Esophagus muscularis mucosa (tissue), 4 donors: ENCODE measurements around the gene RNF213. TPM values are rescaled to one million over a fixed set of nuclear protein-coding genes. Genes with fewer than 3 reads are reported as not detected.

ENCODE experiments used
- DNase-seq: peaks from one replicate; pipeline ENCODE4 v3.0.0-alpha.2; 2017; ENCODE audit errors: extremely low spot score
- H3K27ac ChIP-seq, 4 donors: fragments of 200-600 bp; sonication (generic); replicated peaks in 1 of 4; 1 replicate in 3 of 4; 2 replicates in 1 of 4; pipeline ENCODE4 v1.5.1; 2016 to 2019; ENCODE audit warnings: mild to moderate bottlenecking in 1 of 4
- H3K27me3 ChIP-seq, 4 donors: fragments of 200-600 bp; sonication (generic); one replicate each; pipeline versions ENCODE4 v1.5.1 to v1.6.0; 2016 to 2019
- H3K36me3 ChIP-seq, 4 donors: fragments of 200-600 bp; sonication (generic); one replicate each; pipeline ENCODE4 v1.5.1; 2016 to 2019
- H3K4me1 ChIP-seq, 4 donors: fragments of 200-600 bp; sonication (generic); one replicate each; pipeline ENCODE4 v1.5.1; 2016 to 2019
- H3K4me3 ChIP-seq, 4 donors: fragments of 200-600 bp; sonication (generic); 1 replicate in 2 of 4; 2 replicates in 2 of 4; pipeline ENCODE4 v1.5.1; 2016 to 2019; ENCODE audit warnings: mild to moderate bottlenecking in 4 of 4, moderate library complexity in 1 of 4
- H3K9me3 ChIP-seq, 4 donors: fragments of 200-600 bp; sonication (generic); 1 replicate in 3 of 4; 2 replicates in 1 of 4; pipeline ENCODE4 v1.5.1; 2016 to 2019
- EP300 ChIP-seq: sonication (generic); formaldehyde crosslinking; IDR thresholded peaks from one replicate; pipeline ENCODE4 v1.6.1; 2017; ENCODE audit warnings: antibody characterized with exemption
- POLR2A ChIP-seq: fragments of 450-650 bp; IDR thresholded peaks from one replicate; pipeline ENCODE4 v1.6.1; 2017; ENCODE audit warnings: antibody characterized with exemption, moderate library complexity, mild to moderate bottlenecking, low read depth
- POLR2AphosphoS5 ChIP-seq, 2 donors: sonication (generic); formaldehyde crosslinking; IDR thresholded peaks; one replicate each; pipeline ENCODE4 v1.6.1; 2017; ENCODE audit warnings: antibody characterized with exemption in 2 of 2
- WGBS: methylation state at CpG from one replicate; pipeline ENCODE4 v1.1.5; 2018; 5-methylcytosine and 5-hydroxymethylcytosine counted together
- intact Hi-C: fragments of 100-400 bp; cut with DNase I; formaldehyde crosslinking; loops from one replicate; pipeline ENCODE4 v1.15.1; 2023
- total RNA-seq, 4 donors: library from RNA; depleted of rRNA; stranded (reverse); fragments of >200 nt; gene quantifications; one replicate each; pipeline versions ENCODE4 v1.1.0 to v1.2.1, GENCODE V29; 2016
- TF ChIP-seq, protein P1 (sequence below), 3 experiments: fragments of 200-600 bp in 2 of 3; fragments of 450-650 bp in 1 of 3; sonication (generic) in 2 of 3; IDR thresholded peaks; one replicate each; pipeline ENCODE4 v1.5.1; 2017 to 2019; ENCODE audit warnings: antibody characterized with exemption in 3 of 3, mild to moderate bottlenecking in 2 of 3, moderate library complexity in 1 of 3

RNF213 gene
- total RNA-seq, 4 donors from 2014 or later, result 55.8 to 85.7 (median 75.9) TPM

DNA sequence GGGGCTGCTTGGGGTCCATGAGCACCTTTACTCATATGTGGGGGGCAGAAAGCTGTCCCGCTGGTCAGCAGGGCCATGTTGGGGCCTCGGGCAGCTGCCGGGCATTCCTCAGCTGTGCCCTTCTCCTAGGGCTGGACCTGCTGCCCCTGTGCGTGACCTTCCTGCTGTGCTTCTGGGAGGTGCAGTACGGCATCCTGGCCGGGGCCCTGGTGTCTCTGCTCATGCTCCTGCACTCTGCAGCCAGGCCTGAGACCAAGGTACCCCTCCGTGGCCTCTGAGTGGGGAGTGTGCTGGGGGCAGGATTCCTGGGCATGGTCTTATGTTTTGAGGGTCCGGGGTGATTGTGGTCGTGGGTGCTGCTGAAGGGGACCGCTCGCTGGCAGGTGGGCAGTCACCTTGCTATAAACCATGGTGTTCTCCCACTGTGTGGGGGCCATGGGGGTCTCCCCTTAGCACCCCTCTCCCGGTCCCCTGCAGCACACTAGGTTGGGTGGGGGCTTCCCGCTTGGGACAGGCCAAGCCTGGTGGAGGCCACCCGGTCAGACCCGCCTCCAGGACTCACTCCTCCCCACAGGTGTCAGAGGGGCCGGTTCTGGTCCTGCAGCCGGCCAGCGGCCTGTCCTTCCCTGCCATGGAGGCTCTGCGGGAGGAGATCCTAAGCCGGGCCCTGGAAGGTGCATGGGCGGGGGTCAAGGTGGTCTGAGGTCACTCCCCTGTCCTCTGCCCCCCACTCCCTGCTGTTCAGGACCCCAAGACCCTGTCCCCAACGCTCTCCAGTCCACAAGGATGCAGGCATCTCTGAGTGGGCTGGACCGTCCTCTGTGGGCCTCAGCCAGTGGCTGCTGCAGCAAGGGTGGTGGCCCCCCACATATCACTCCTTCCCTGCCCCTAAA, 12.4 kb upstream of the RNF213 start:
- no peak for DNase-seq
- intact Hi-C loops, result no loop called here
- no peaks in the 10 kb centered on the region for H3K9me3 ChIP-seq
- WGBS, result 97% methylated on average over 5 of the region's 23 CpGs
- no peaks in the 10 kb centered on the region for H3K4me1 ChIP-seq
- no peak overlapping the region for H3K4me3 ChIP-seq
- TF ChIP-seq EP300, result no peak
- no peak for TF ChIP-seq POLR2AphosphoS5 (IDR thresholded peaks at IDR 0.05)
- TF ChIP-seq, protein P1, sequence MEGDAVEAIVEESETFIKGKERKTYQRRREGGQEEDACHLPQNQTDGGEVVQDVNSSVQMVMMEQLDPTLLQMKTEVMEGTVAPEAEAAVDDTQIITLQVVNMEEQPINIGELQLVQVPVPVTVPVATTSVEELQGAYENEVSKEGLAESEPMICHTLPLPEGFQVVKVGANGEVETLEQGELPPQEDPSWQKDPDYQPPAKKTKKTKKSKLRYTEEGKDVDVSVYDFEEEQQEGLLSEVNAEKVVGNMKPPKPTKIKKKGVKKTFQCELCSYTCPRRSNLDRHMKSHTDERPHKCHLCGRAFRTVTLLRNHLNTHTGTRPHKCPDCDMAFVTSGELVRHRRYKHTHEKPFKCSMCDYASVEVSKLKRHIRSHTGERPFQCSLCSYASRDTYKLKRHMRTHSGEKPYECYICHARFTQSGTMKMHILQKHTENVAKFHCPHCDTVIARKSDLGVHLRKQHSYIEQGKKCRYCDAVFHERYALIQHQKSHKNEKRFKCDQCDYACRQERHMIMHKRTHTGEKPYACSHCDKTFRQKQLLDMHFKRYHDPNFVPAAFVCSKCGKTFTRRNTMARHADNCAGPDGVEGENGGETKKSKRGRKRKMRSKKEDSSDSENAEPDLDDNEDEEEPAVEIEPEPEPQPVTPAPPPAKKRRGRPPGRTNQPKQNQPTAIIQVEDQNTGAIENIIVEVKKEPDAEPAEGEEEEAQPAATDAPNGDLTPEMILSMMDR (IDR thresholded peaks at IDR 0.05), result no peak
- no peak for TF ChIP-seq POLR2A
- H3K27me3 ChIP-seq, result no peaks in the 10 kb centered on the region
- peaks cover 28 to 100% (median 67%) of the 10 kb centered on the region in 4 donors for H3K36me3 ChIP-seq
- no peak overlapping the region for H3K27ac ChIP-seq

DNA sequence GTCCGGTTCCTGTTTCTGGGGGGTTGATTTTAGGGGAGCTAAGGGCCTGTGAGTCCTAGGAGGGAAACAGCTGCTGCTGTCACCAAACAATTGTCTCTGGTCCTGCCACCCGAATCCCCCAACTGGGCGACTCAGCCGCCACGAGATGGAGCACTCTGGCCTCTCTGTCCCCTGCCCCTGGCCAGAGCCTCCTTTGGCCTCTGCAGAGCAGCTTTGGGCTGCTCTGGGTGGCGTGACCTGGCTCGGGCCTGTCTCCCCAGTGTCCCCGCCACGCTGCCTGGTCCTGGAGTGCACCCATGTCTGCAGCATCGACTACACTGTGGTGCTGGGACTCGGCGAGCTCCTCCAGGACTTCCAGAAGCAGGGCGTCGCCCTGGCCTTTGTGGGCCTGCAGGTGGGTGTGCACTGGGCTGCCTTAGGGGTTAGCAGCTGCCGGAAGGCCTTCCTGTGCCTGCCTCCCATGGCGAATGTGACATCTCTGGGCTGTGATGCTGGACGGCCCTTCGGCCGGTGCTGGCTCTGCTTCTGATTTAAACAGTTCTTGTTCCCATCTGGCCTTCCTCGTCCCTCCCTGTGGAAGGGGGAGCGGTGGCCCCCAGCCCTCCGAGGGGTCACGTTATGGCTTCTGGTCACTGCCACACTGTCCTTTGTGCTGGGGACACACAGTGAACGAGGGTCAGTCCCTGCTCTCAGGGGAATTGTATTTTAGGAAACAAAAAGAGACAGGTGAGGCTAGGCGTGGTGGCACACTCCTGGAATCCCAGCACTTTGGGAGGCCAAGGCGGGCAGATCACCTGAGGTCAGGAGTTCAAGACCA, 11.6 kb upstream of the RNF213 start:
- Histone ChIP-seq H3K9me3 (no peaks in the 10 kb centered on the region), H3K27me3 (no peaks in the 10 kb centered on the region), H3K27ac (no peak overlapping the region), H3K4me3 (no peak overlapping the region), H3K36me3 (peaks cover 23 to 99% (median 71%) of the 10 kb centered on the region in 4 donors), H3K4me1 (no peaks in the 10 kb centered on the region)
- no peak for DNase-seq
- 93% methylated on average over 20 of the region's 26 CpGs for WGBS
- intact Hi-C loops, result no loop called here
- TF ChIP-seq EP300 (no peak), POLR2A (no peak), POLR2AphosphoS5 (IDR thresholded peaks at IDR 0.05) (no peak)
- TF ChIP-seq, protein P1 (IDR thresholded peaks at IDR 0.05), result no peak

DNA sequence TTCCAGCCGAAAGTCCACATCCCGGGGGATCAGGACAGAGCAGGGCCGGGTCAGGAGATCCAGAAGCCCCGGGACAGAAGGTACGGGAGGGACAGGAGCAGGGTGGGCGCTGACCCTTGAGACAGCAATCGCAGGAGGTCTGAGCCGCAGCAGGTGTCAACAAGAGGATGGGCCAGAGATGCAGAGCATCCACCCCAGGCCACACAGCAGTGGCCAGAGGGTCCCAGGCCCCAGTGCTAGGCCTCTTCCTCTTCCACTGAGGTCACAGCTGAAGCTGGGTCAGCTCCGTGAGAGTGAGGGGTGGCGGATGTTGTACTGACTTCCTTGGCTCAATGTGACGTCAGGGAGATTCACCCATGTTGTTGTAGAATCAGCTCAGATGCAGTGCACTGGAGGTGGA, 8.7 kb upstream of the RNF213 start:
- H3K27me3 ChIP-seq, result no peaks in the 10 kb centered on the region
- H3K4me1 ChIP-seq, result peaks cover 0 to 14% (median 13%) of the 10 kb centered on the region in 4 donors
- no peaks in the 10 kb centered on the region for H3K9me3 ChIP-seq
- intact Hi-C loops, result no loop called here
- TF ChIP-seq POLR2AphosphoS5 (IDR thresholded peaks at IDR 0.05), result no peak
- TF ChIP-seq EP300, result no peak
- no peak for TF ChIP-seq POLR2A
- TF ChIP-seq, protein P1 (IDR thresholded peaks at IDR 0.05), result no peak
- H3K36me3 ChIP-seq, result peaks cover 4 to 71% (median 48%) of the 10 kb centered on the region in 4 donors
- 95% methylated on average over 8 of the region's 11 CpGs for WGBS
- H3K27ac ChIP-seq, result no peak overlapping the region
- H3K4me3 ChIP-seq, result no peak overlapping the region
- DNase-seq, result no peak

DNA sequence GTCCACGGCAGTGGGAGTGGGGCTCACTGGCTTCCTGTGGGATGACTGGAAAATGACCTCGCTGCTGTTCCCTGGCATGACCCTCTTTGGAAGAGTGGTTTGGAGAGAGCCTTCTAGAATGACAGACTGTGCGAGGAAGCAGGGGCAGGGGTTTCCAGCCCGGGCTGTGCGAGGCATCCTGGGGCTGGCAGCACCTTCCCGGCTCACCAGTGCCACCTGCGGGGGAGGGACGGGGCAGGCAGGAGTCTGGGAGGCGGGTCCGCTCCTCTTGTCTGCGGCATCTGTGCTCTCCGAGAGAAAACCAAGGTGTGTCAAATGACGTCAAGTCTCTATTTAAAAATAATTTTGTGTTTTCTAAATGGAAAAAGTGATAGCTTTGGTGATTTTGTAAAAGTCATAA, 7.8 kb upstream of the RNF213 start:
- no peak for DNase-seq
- H3K27me3 ChIP-seq, result no peaks in the 10 kb centered on the region
- no peak overlapping the region for H3K4me3 ChIP-seq
- intact Hi-C loops, result no loop called here
- H3K9me3 ChIP-seq, result no peaks in the 10 kb centered on the region
- TF ChIP-seq, protein P1 (IDR thresholded peaks at IDR 0.05), result peak; percentile 12 to 35 (median 24)
- TF ChIP-seq POLR2AphosphoS5 (IDR thresholded peaks at IDR 0.05), result no peak
- 62% methylated on average over 11 of the region's 13 CpGs for WGBS
- peaks cover 0 to 14% (median 13%) of the 10 kb centered on the region in 4 donors for H3K4me1 ChIP-seq
- peak overlapping the region in 1 of 4 donors; percentile 1 for H3K27ac ChIP-seq
- peaks cover 4 to 62% (median 40%) of the 10 kb centered on the region in 4 donors for H3K36me3 ChIP-seq
